ENCODE data around the gene PLOD1.
"Not testable (repeated sequence)": the region's sequence is repeated elsewhere in the genome, so short reads cannot be mapped to it uniquely, and the experiment has no call there.

The PLOD1 gene

DNA sequence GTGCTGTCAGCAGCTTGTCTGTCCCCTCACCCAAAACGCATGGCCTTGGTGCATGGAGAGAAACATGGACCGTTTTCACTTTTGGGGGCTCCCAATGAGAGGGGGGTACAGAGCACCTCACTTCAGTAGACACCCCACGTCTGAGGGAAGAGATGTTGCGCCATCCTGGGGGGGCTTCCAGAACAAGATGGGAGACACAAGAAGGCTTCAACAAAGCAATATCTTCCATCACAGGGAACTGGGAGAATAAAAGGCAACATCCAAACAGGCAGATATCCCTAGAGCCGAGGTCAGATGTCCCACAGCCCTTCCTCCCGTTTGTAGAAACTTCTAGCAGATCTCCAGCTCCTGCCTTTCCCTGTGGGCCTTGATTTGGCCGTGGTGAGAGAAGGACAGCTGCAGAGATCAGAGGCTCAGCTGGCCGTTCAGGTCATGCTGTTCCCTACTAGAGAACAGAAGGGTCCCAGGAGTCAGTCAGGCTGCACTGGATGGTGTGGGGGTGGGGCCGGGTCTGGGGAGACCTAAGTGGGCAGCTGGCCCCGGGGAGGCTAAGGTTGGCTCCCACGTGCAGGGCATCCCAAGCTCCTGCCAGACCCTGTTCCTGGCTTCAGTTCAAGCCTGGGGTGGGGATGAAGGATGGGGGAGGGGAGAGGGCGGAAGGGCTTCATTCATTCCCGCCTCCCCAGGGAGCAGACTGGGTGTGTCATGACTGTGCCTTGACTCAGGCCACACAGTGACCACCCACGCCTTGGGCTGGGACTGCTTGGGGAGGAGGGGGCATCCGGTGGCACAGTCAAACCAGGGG is 4.4 kb downstream of the PLOD1 start:
- WGBS, 2 experiments = 81 to 82% methylated on average over 15 of the region's 15 CpGs
- H3K9me3 ChIP-seq (ENCODE audit: control insufficient read depth, low read length) = no peaks in the 10 kb centered on the region
- peaks cover 14% of the 10 kb centered on the region for H3K4me1 ChIP-seq (ENCODE audit: control insufficient read depth, insufficient read depth, low read length)
- H3K27me3 ChIP-seq (ENCODE audit: control insufficient read depth, insufficient read depth, low read length, poor library complexity, severe bottlenecking) = no peaks in the 10 kb centered on the region
- no peak overlapping the region for H3K27ac ChIP-seq (ENCODE audit: insufficient read depth, low read depth, low read length, poor library complexity, severe bottlenecking)
- H3K4me3 ChIP-seq (ENCODE audit: insufficient read depth, low read depth, low read length) = no peak overlapping the region
- no peaks in the 10 kb centered on the region for H3K36me3 ChIP-seq (ENCODE audit: control insufficient read depth, insufficient read depth, low read length)

DNA sequence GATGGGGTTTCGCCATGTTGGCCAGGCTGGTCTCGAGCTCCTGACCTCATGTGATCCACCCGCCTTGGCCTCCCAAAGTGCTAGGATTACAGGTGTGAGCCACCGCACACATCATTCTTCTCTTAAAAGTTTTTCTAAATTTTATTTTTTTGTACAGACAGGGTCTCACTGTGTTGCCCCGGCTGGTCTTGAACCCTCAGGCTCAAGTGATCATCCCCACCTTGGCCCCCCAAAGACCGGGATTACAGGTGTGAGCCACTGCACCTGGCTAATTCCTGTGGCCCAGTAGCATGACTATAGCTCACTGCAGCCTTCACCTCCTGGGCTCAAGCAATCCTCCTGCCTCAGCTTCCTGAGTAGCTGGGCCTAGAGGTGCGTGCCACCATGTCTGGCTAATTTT is 5.3 kb downstream of the PLOD1 start:
- peaks cover 18% of the 10 kb centered on the region for H3K4me1 ChIP-seq (ENCODE audit: control insufficient read depth, insufficient read depth, low read length)
- not testable (repeated sequence) for H3K27ac ChIP-seq (ENCODE audit: insufficient read depth, low read depth, low read length, poor library complexity, severe bottlenecking); H3K4me3 ChIP-seq (ENCODE audit: insufficient read depth, low read depth, low read length); H3K9me3 ChIP-seq (ENCODE audit: control insufficient read depth, low read length); H3K36me3 ChIP-seq (ENCODE audit: control insufficient read depth, insufficient read depth, low read length); H3K27me3 ChIP-seq (ENCODE audit: control insufficient read depth, insufficient read depth, low read length, poor library complexity, severe bottlenecking)
- WGBS, 2 experiments = 94 to 97% methylated on average over 7 of the region's 7 CpGs

DNA sequence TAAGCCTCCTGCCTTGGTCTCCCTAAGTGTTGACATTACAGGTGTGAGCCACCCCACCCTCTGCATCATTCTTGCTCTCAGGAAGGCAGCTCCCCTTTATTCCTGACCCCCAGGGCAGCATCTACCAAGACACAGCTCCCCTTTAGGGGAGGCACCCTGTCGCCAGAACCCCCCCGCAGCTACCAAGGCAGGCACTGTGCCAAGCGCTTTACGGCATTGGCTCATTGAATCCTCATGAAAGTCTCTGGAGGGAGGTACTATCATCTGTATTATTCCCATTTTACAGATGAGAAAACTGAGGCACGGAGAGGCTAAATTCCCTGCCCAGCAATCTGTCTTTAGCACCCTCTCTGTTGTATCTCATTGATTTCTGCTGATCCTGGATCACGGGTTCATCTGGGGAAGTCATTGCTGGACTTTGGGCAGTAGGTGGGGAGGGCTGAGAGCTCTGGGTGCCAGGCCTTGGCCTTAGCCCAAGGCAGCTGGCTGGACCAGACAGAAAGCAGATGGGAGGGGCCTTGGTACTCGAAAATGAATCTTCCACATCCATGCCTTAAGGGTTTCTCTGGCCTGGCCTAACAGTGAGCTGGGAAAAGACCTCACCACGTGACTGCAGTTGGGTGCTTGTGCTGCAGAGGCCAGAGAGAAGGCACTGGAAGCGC is 5.9 kb downstream of the PLOD1 start:
- peaks cover 19% of the 10 kb centered on the region for H3K4me1 ChIP-seq (ENCODE audit: control insufficient read depth, insufficient read depth, low read length)
- whole genome bisulfite sequencing, 2 experiments = 91 to 92% methylated on average over 9 of the region's 9 CpGs
- H3K27me3 ChIP-seq (ENCODE audit: control insufficient read depth, insufficient read depth, low read length, poor library complexity, severe bottlenecking) = no peaks in the 10 kb centered on the region
- H3K9me3 ChIP-seq (ENCODE audit: control insufficient read depth, low read length) = no peaks in the 10 kb centered on the region
- no peaks in the 10 kb centered on the region for H3K36me3 ChIP-seq (ENCODE audit: control insufficient read depth, insufficient read depth, low read length)
- no peak overlapping the region for H3K27ac ChIP-seq (ENCODE audit: insufficient read depth, low read depth, low read length, poor library complexity, severe bottlenecking)
- no peak overlapping the region for H3K4me3 ChIP-seq (ENCODE audit: insufficient read depth, low read depth, low read length)

DNA sequence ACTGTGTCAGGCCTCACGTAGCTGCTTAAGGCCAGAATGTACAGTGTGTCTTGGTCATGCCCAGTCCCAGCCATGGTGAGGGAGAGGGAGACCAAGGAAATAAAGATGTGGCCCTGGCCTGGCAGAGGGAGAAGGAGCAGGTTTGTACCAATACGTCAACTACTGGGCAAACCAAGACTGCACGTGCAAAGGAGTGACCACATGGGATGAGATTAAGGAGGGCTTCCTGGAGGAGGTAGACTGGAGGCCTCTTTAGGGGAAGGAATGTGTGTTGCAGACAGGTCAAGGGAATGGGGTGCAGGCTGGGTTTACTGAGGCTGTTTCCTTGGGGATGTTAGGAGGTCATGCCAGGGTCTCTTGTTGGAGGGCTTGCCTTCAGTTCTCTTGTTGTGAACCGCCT is 7.8 kb downstream of the PLOD1 start:
- no peaks in the 10 kb centered on the region for H3K27me3 ChIP-seq (ENCODE audit: control insufficient read depth, insufficient read depth, low read length, poor library complexity, severe bottlenecking)
- H3K36me3 ChIP-seq (ENCODE audit: control insufficient read depth, insufficient read depth, low read length) = no peaks in the 10 kb centered on the region
- H3K27ac ChIP-seq (ENCODE audit: insufficient read depth, low read depth, low read length, poor library complexity, severe bottlenecking) = no peak overlapping the region
- WGBS, 2 experiments = 93 to 96% methylated on average over 4 of the region's 4 CpGs
- no peak overlapping the region for H3K4me3 ChIP-seq (ENCODE audit: insufficient read depth, low read depth, low read length)
- no peaks in the 10 kb centered on the region for H3K9me3 ChIP-seq (ENCODE audit: control insufficient read depth, low read length)
- H3K4me1 ChIP-seq (ENCODE audit: control insufficient read depth, insufficient read depth, low read length) = peaks cover 19% of the 10 kb centered on the region

DNA sequence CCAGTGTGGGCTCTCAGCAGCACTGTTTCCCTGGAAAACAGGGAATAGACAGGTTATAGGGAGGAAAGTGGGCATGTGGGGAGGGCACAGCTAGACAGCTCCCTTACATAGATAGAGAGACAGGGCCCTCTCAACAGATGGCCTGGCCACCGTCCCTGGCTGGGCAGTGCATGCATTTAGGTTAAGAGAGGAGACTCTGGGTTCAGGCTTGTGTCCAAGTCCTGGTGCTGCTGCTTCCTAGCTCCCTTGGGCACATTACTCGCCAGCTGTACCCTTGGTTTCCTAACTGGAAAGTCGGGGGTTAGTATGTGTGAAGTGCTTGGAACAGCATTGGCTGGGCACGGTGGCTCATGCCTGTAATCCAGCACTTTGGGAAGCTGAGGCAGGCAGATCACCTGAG is 9.1 kb downstream of the PLOD1 start:
- H3K27me3 ChIP-seq (ENCODE audit: control insufficient read depth, insufficient read depth, low read length, poor library complexity, severe bottlenecking) = no peaks in the 10 kb centered on the region
- H3K9me3 ChIP-seq (ENCODE audit: control insufficient read depth, low read length) = no peaks in the 10 kb centered on the region
- peaks cover 3% of the 10 kb centered on the region for H3K36me3 ChIP-seq (ENCODE audit: control insufficient read depth, insufficient read depth, low read length)
- no peak overlapping the region for H3K4me3 ChIP-seq (ENCODE audit: insufficient read depth, low read depth, low read length)
- 90 to 93% methylated on average over 4 of the region's 4 CpGs for WGBS, 2 experiments
- H3K27ac ChIP-seq (ENCODE audit: insufficient read depth, low read depth, low read length, poor library complexity, severe bottlenecking) = no peak overlapping the region
- H3K4me1 ChIP-seq (ENCODE audit: control insufficient read depth, insufficient read depth, low read length) = peaks cover 14% of the 10 kb centered on the region

DNA sequence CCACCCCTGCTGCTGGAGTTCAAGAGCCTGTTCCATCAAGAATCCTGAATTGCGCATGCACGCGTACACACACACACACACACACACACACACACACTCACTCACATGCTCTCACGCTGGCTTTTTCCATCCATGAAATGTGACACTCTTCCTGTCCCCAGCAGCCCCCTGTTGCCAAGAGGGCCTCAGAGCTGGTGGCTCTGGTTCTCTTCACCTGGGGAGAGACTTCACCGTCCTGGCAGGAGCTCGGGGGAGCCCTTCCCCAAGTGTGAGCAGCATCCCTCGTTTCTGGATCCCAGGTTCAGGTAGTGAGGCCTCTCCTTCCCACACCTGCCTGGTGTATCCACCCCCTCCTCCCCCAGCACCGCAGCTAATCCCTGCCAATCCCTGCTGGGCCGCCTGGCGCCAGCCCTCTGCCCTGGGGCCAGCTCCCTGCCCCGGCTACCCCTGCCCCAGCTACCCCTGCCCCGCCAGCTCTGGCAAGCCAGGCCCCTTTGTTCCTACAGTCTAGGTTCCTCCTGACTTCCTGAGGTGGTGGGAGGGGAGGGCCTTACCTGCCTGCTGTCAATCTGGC is 9.9 kb downstream of the PLOD1 start:
- Histone ChIP-seq H3K36me3 (ENCODE audit: control insufficient read depth, insufficient read depth, low read length) (peaks cover 7% of the 10 kb centered on the region), H3K9me3 (ENCODE audit: control insufficient read depth, low read length) (no peaks in the 10 kb centered on the region), H3K27me3 (ENCODE audit: control insufficient read depth, insufficient read depth, low read length, poor library complexity, severe bottlenecking) (no peaks in the 10 kb centered on the region), H3K4me1 (ENCODE audit: control insufficient read depth, insufficient read depth, low read length) (peaks cover 9% of the 10 kb centered on the region), H3K27ac (ENCODE audit: insufficient read depth, low read depth, low read length, poor library complexity, severe bottlenecking) (no peak overlapping the region), H3K4me3 (ENCODE audit: insufficient read depth, low read depth, low read length) (no peak overlapping the region)
- WGBS, 2 experiments = 69 to 72% methylated on average over 12 of the region's 12 CpGs

DNA sequence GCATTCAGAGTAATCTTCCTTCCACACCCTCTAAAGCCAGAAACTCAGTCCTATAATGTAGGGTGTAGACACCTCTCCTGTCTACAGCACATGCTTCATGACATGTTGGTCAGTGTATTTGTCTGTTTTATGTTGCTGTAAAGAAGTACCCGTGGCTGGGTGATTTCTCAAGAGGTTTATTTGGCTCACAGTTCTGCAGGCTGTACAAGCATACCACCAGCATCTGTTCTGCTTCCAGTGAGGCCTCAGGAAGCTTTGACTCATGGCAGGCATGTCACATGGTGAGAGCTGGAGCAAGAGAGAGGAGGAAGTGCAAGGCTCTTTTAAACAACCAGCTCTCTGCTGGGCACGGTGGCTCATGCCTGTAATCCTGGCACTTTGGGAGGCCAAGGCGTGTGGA is 12.1 kb downstream of the PLOD1 start:
- no peak overlapping the region for H3K4me3 ChIP-seq (ENCODE audit: insufficient read depth, low read depth, low read length)
- no peaks in the 10 kb centered on the region for H3K9me3 ChIP-seq (ENCODE audit: control insufficient read depth, low read length)
- no peak overlapping the region for H3K27ac ChIP-seq (ENCODE audit: insufficient read depth, low read depth, low read length, poor library complexity, severe bottlenecking)
- H3K36me3 ChIP-seq (ENCODE audit: control insufficient read depth, insufficient read depth, low read length) = peaks cover 12% of the 10 kb centered on the region
- H3K27me3 ChIP-seq (ENCODE audit: control insufficient read depth, insufficient read depth, low read length, poor library complexity, severe bottlenecking) = no peaks in the 10 kb centered on the region
- WGBS, 2 experiments = 92 to 94% methylated on average over 3 of the region's 3 CpGs
- peaks cover 9% of the 10 kb centered on the region for H3K4me1 ChIP-seq (ENCODE audit: control insufficient read depth, insufficient read depth, low read length)

DNA sequence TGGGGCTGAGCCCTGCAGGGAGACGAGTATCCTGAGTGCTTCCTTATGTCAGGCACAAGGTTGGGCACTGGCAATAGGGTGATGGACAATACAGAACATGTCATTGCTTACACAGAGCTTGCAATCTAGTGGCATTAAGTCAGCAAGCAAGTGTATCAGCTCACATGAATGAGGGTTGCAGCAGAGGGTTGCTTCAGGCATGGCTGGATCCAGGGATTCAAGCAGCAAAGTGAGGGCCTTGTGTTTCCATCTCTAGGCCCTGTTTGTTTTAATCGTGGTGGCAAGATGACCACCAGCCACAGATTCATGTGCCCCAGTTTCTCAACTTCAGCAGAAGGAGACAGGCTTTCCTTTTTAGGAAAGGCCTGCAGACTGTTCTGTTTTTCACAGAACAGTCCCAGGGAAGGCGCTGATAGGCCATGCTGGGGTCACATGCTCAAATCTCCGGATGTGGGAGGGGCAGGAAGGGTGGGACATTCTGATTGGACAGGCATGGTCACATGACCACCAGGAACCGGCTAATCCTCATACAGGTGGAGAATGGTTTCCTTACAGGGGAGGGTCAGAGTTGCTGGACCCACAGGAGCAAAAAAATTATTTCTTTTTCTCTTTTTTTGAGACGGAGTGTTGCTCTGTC is 14.4 kb downstream of the PLOD1 start:
- no peak overlapping the region for H3K27ac ChIP-seq (ENCODE audit: insufficient read depth, low read depth, low read length, poor library complexity, severe bottlenecking)
- peaks cover 9% of the 10 kb centered on the region for H3K4me1 ChIP-seq (ENCODE audit: control insufficient read depth, insufficient read depth, low read length)
- H3K27me3 ChIP-seq (ENCODE audit: control insufficient read depth, insufficient read depth, low read length, poor library complexity, severe bottlenecking) = no peaks in the 10 kb centered on the region
- no peak overlapping the region for H3K4me3 ChIP-seq (ENCODE audit: insufficient read depth, low read depth, low read length)
- no peaks in the 10 kb centered on the region for H3K9me3 ChIP-seq (ENCODE audit: control insufficient read depth, low read length)
- peaks cover 12% of the 10 kb centered on the region for H3K36me3 ChIP-seq (ENCODE audit: control insufficient read depth, insufficient read depth, low read length)
- WGBS, 2 experiments = 94 to 95% methylated on average over 6 of the region's 6 CpGs

DNA sequence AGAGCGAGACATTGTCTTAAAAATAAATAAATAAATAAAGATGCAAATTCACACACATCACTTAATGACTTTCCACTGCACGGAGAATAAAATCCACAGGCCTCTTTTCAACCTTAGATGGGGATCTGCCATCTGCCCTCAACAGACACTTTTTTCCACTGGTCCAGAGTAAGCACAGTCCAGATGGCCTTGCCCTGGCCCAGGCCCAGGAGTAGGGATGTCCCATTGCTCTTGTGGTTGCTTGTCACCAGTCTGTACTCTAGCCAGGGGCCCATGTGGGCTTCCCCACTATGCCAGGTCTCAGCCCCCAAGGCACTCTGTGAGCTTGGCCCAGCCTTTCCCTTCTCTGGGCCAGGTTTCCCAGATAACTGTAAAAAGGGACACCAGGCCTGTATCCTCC is 17.4 kb downstream of the PLOD1 start:
- Histone ChIP-seq H3K27ac (ENCODE audit: insufficient read depth, low read depth, low read length, poor library complexity, severe bottlenecking) (no peak overlapping the region), H3K4me1 (ENCODE audit: control insufficient read depth, insufficient read depth, low read length) (no peaks in the 10 kb centered on the region), H3K4me3 (ENCODE audit: insufficient read depth, low read depth, low read length) (no peak overlapping the region), H3K36me3 (ENCODE audit: control insufficient read depth, insufficient read depth, low read length) (peaks cover 13% of the 10 kb centered on the region), H3K27me3 (ENCODE audit: control insufficient read depth, insufficient read depth, low read length, poor library complexity, severe bottlenecking) (no peaks in the 10 kb centered on the region), H3K9me3 (ENCODE audit: control insufficient read depth, low read length) (no peaks in the 10 kb centered on the region)
- 89 to 98% methylated on average over 1 to 2 of the region's 2 CpGs for WGBS, 2 experiments

DNA sequence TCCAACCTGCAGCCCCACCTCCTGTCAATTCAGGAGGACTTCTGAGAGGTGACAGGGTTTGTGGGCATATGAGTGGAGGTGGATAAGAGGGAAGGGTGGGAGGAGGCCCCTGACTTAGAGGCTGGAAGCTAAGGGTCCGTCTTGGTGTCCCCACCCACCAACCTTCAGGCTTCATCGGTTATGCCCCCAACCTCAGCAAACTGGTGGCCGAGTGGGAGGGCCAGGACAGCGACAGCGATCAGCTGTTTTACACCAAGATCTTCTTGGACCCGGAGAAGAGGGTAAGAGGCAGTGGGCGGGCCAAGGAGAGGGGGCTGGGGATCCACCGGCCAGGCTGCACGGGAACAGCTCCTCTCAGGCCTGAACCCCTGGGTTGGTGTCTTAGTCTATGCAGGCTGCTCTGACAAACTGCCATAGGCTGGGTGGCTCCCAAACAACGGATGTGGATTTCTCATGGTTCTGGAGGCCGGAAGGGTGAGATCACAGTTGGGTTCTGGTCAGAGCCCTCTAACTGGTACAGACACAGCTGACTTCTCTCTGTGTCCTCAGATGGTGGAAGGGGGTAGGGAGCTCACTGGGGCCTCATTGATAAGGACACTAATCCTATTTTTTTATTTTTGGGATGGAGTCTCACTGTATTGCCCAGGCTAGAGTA is 18.1 kb downstream of the PLOD1 start:
- Histone ChIP-seq H3K4me1 (ENCODE audit: control insufficient read depth, insufficient read depth, low read length) (no peaks in the 10 kb centered on the region), H3K4me3 (ENCODE audit: insufficient read depth, low read depth, low read length) (no peak overlapping the region), H3K27ac (ENCODE audit: insufficient read depth, low read depth, low read length, poor library complexity, severe bottlenecking) (no peak overlapping the region), H3K9me3 (ENCODE audit: control insufficient read depth, low read length) (no peaks in the 10 kb centered on the region), H3K36me3 (ENCODE audit: control insufficient read depth, insufficient read depth, low read length) (peaks cover 18% of the 10 kb centered on the region), H3K27me3 (ENCODE audit: control insufficient read depth, insufficient read depth, low read length, poor library complexity, severe bottlenecking) (no peaks in the 10 kb centered on the region)
- 89 to 92% methylated on average over 11 of the region's 11 CpGs for WGBS, 2 experiments
